NCI-H2196 (cell line): ENCODE measurements around the gene RPS24.
A peak's percentile ranks its signal among the peaks of the same experiment; 100 is the strongest.
"Not testable (repeated sequence)": the region's sequence is repeated elsewhere in the genome, so short reads cannot be mapped to it uniquely, and the experiment has no call there.

Experiments used
- DNase-seq: peaks from one replicate; lab custom pipeline; 2025; ENCODE audit not compliant: unreplicated experiment; lab: John Stamatoyannopoulos, UW

Gene RPS24

DNA sequence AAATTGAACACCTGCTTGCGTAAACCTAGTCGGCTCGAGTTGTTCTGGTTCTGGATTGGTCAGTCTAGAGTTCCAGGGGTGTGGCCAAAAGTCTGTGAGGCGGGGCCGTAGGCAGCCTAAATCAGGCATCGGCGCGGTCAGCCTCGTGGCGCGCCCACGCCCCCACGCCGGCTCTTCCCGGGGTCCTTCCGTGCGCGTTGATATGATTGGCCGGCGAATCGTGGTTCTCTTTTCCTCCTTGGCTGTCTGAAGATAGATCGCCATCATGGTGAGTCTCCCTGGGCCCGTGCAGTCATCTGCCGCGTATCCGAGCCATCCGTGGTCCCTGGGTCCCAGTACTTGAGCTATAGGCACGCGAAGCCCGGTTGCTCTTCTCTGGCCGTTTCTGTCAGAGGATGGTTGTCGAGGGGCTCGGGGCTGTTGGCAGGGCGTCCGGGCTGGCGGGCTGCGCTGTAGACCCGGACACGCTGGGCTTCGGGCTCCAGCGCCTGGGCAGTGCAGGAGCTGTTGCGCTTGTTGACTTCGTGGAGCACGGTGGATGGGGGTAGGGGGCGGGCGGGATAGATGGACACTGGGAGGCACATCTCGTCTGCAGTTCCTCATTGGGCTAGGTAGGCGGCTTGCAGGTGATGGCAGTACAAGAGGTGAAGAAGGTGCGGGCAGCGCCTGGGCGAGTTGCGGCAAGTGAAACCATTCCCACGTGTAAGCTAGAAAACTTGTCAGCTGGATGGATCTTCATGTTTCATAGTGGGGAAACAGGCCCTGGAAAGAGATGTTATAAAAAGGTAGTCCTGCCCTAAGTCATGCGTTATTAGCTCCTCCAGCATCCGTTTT lies at the start of gene RPS24:
TSS of gene RPS24 (plus strand) at position 227 of the 834 bp plus-strand sequence. CDS start at position 266, 39 bp downstream.
- peak; percentile 90 for DNase-seq

- DNase-seq = no peak
Observed at GRCh38 chr10:77984986-77985385, 48.7 kb upstream of the RPS24 start.

- no peak for DNase-seq
Observed at GRCh38 chr10:77987671-77988255, 45.9 kb upstream of the RPS24 start.

GRCh38 chr10:77989081-77989724 lies 44.5 kb upstream of the RPS24 start:
- no peak for DNase-seq

DNA sequence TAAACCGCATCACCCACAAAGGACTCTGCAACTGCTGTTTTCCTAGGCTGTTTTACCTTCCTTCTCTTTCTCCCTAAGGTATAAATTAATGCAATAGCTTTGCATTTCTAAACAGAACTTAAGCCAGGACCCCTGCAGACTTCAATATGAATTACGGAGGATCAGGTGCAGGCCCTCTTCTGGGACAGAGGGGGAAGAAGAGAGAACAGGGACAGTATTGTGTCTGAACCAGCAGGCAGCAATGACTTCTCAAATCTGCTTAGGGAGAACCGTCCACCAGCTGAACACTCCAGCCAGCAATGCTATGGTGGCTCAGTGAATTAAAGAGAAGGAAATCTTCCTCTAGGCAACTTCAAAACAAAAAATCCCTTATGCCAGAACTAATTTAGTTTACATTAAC lies 40.0 kb upstream of the RPS24 start:
- no peak for DNase-seq

DNA sequence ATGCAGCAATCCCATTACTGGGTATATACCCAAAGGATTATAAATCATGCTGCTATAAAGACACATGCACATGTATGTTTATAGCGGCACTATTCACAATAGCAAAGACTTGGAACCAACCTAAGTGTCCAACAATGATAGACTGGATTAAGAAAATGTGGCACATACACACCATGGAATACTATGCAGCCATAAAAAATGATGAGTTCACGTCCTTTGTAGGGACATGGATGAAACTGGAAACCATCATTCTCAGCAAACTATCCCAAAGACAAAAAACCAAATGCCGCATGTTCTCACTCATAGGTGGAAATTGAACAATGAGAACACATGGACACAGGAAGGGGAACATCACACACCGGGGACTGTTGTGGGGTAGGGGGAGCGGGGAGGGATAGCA lies 34.9 kb upstream of the RPS24 start:
- not testable (repeated sequence) for DNase-seq

DNA sequence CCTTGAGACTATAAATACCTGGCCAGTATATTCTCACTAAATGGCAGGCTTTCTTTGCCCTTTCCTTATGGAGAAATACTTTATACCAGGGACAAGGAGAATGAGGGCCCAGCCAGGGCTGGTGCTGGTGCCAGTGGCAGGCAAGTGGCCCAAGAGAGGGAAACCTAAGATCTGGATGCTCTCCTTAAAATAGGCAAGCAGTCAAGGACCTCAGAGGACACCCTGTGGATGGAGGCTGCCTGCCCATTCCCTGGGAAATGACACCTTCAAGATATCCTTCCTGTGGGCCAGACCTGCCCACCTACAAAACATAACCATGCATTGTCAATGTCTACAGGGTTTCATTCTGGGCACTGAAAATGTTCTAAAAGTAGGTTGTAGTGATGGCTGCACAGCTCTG lies 33.5 kb upstream of the RPS24 start:
- DNase-seq = no peak

- DNase-seq = no peak
Observed at GRCh38 chr10:78000956-78001472, 32.6 kb upstream of the RPS24 start.

GRCh38 chr10:78002541-78003288 lies 30.9 kb upstream of the RPS24 start:
- DNase-seq = no peak

DNA sequence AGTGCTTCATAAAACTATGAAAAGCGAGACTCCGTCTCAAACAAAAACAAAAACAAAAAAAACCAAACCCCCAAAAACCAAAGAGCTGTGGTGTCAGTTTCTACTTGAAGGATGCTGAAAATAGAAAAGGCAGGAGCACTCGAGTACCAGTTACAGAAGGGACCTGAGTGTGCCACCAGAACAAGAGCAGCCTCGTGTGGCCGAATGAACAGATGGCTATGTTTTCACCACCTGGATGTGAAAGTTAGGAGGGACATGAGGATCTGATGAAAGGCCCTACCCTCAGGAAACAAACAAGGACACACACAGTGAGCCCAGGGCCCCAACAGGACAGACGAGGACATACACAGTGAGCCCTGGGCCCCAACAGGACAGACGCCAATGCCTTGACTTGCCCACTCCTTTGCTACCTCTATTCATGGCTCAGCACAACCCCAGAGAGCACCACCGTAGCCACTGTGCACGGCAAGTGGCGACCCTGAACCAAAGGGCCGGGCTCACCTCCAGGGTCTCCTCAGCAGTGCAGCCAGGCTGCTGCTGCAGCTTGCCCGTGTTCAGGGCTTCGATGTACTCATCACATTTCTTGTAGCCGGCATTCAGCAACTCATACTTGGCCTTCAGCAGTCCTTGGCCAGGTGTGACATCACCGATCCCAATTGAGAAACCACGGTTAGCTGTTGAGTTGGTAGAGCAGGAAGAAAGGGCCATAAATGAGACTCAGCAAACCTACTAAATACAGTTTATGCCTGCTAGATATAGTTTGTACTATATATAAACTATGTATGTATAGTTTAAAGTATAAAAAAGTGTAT lies 29.2 kb upstream of the RPS24 start:
- DNase-seq = no peak

- no peak for DNase-seq
Observed at GRCh38 chr10:78007172-78007571, 26.5 kb upstream of the RPS24 start.

- no peak for DNase-seq
Observed at GRCh38 chr10:78009662-78010061, 24.0 kb upstream of the RPS24 start.

GRCh38 chr10:78010278-78010677 lies 23.4 kb upstream of the RPS24 start:
- DNase-seq = no peak

- DNase-seq = no peak
Observed at GRCh38 chr10:78011065-78011464, 22.6 kb upstream of the RPS24 start.

DNA sequence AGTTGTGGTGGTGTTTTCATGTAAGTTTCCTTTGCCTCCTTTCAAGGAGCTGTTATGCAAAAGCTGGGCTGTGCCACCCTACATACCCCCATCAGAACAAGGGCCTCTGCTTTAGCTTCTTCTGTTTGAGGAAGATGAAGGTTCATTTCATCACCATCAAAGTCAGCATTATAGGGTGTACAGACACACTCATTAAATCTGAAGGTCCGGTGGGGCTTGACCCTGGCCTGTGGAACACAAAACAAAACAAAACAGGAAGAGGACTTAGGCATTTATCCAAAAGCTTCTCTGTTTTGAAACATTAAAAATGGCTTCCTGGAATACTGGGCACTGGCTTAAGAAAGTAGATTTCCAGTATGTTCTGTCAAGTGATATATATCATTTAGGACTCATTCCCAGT lies 20.1 kb upstream of the RPS24 start:
- no peak for DNase-seq

- no peak for DNase-seq
Observed at GRCh38 chr10:78015546-78015945, 18.1 kb upstream of the RPS24 start.

DNA sequence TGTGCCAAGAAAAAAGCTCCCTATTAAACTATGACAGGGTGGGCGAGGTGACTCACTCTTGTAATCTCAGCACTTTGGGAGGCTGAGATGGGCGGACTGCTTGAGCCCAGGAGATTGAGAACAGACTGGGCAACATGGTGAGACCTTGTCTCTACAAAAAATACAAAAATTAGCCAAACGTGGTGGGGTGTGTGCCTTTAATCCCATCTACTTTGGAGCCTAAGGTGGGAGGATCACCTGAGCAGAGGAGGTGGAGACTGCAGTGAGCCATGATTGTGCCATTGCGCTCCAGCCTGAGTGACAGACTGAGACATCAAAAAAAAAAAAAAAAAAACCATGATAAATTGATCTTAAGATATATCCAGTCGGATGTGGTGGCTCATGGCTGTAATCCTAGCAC lies 15.8 kb upstream of the RPS24 start:
- no peak for DNase-seq

- no peak for DNase-seq
Observed at GRCh38 chr10:78019264-78019663, 14.4 kb upstream of the RPS24 start.

DNA sequence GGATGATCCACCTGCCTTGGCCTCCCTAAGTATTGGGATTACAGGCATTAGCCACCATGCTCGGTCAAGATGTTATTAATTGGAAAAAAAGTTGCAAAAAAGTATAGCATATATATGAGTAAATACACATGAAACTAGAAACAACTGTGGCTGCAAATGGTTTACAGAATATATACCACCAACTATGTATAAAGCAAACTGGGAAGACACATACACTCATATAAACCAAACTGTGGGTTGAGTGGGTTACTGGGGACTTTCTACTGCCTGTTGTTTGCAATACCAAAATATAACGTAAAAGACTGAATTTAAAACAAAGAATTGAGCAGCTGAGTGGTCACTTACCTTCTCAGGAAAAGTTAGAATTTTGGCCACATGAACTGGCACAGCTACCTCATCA lies 12.5 kb upstream of the RPS24 start:
- DNase-seq = no peak

DNA sequence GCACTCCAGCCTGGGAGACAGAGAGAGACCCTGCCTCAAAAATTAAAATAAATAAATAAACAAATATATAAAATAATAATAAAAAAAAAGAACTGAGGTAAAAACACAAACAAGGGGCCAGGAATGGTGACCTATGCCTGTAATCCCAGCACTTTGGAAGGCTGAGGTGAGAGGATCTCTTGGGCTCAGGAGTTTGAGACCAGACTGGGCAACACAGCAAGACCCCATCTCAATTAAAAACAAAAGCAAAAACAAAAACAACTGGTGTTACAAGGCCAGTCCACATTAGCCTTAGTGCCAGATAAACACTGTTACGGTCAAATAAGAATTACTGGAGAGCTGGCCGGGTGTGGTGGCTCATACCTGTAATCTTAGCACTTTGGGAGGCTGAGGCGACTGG lies 9.9 kb upstream of the RPS24 start:
- DNase-seq = no peak
